Keratinocyte (primary cell): Measurements from ENCODE around the gene PCIF1. TPM values are rescaled to one million over a fixed set of nuclear protein-coding genes. Genes with fewer than 3 reads are reported as not detected.

Experiments
- DNase-seq: peaks from one replicate; pipeline ENCODE4 v3.0.0-alpha.2; 2011; ENCODE audit warnings: low read depth, missing footprints, low spot score
- FAIRE-seq: peaks from 2 replicates; lab custom pipeline; 2011; peaks lifted over from hg19 to GRCh38; lab: Jason Lieb, UNC
- H2AFZ ChIP-seq: 2 replicates; pipeline ENCODE4 v1.6.0; 2012; ENCODE audit warnings: low read length, control low read depth, inconsistent platforms; ENCODE audit not compliant: control insufficient read depth
- H3K27ac ChIP-seq: 2 replicates; pipeline ENCODE4 v1.5.1; 2011; ENCODE audit warnings: low read length; ENCODE audit not compliant: control insufficient read depth, insufficient read depth
- H3K27me3 ChIP-seq: 3 replicates; pipeline ENCODE4 v1.6.0; 2011; ENCODE audit warnings: low read length; ENCODE audit not compliant: control insufficient read depth, insufficient read depth; ENCODE audit errors: extremely low read depth
- H3K36me3 ChIP-seq, 2 experiments: 2 replicates in 1 of 2; 3 replicates in 1 of 2; pipeline ENCODE4 v1.5.1; 2011; ENCODE audit warnings: low read length in 2 of 2, mild to moderate bottlenecking in 1 of 2; ENCODE audit not compliant: control insufficient read depth in 2 of 2, insufficient read depth in 2 of 2; ENCODE audit errors: extremely low read depth in 1 of 2
- H3K4me1 ChIP-seq: 3 replicates; pipeline ENCODE4 v1.5.1; 2011; ENCODE audit warnings: low read length; ENCODE audit not compliant: control insufficient read depth, insufficient read depth; ENCODE audit errors: extremely low read depth
- H3K4me2 ChIP-seq: 3 replicates; pipeline ENCODE4 v1.6.0; 2011; ENCODE audit warnings: low read depth, low read length; ENCODE audit not compliant: control insufficient read depth, insufficient read depth; ENCODE audit errors: extremely low read depth
- H3K4me3 ChIP-seq, 3 experiments: fragments of 200-600 bp in 1 of 3; sonication (generic) in 1 of 3; 2 replicates in 2 of 3; 3 replicates in 1 of 3; pipeline ENCODE4 v1.5.1; 2011 to 2016; ENCODE audit warnings: low read length in 3 of 3, mild to moderate bottlenecking in 3 of 3, control low read depth in 2 of 3, inconsistent platforms in 1 of 3, low read depth in 1 of 3, mixed read lengths in 1 of 3, mixed run types in 1 of 3, moderate library complexity in 1 of 3; ENCODE audit not compliant: control insufficient read depth in 2 of 3, insufficient read depth in 2 of 3; ENCODE audit errors: extremely low read depth in 1 of 3
- H3K79me2 ChIP-seq: 2 replicates; pipeline ENCODE4 v1.6.0; 2012; ENCODE audit warnings: low read length; ENCODE audit not compliant: control insufficient read depth, insufficient read depth
- H3K9ac ChIP-seq: 3 replicates; pipeline ENCODE4 v1.6.0; 2011; ENCODE audit warnings: low read length; ENCODE audit not compliant: control insufficient read depth, insufficient read depth; ENCODE audit errors: extremely low read depth
- H3K9me1 ChIP-seq: 3 replicates; pipeline ENCODE4 v1.6.0; 2011; ENCODE audit warnings: low read length; ENCODE audit not compliant: control insufficient read depth, insufficient read depth; ENCODE audit errors: extremely low read depth
- H3K9me3 ChIP-seq: 2 replicates; pipeline ENCODE4 v1.5.1; 2012; ENCODE audit warnings: low read depth, low read length; ENCODE audit not compliant: control insufficient read depth
- H4K20me1 ChIP-seq: 3 replicates; pipeline ENCODE4 v1.6.0; 2011; ENCODE audit warnings: low read length; ENCODE audit not compliant: control insufficient read depth, insufficient read depth; ENCODE audit errors: extremely low read depth
- CTCF ChIP-seq, 3 experiments: IDR thresholded peaks in 1 of 3; conservative IDR thresholded peaks in 1 of 3; optimal IDR thresholded peaks in 1 of 3; 2 replicates in 2 of 3; 3 replicates in 1 of 3; pipeline versions ENCODE3 to v1.5.1; 2011; ENCODE audit warnings: low read length in 3 of 3, mild to moderate bottlenecking in 3 of 3, moderate library complexity in 2 of 3, control low read depth in 1 of 3, inconsistent platforms in 1 of 3; ENCODE audit not compliant: insufficient read depth in 2 of 3; ENCODE audit errors: extremely low read depth in 1 of 3
- EZH2 ChIP-seq: IDR thresholded peaks from one replicate; pipeline ENCODE4 v1.6.1; 2012; ENCODE audit warnings: inconsistent platforms, mild to moderate bottlenecking, low read length, moderate library complexity
- dilution Hi-C: fragments of 300-500 bp; cut with MboI; formaldehyde crosslinking; loops from one replicate; pipeline ENCODE4 v1.7.0; 2020; ENCODE audit warnings: low sequenced_read_pairs; ENCODE audit not compliant: extremely low pct_ligation_motif_present
- polyA plus RNA-seq, 5 experiments: library from polyadenylated mRNA; depleted of rRNA in 3 of 5; stranded (reverse) in 3 of 5; stranded (forward) in 1 of 5; unstranded in 1 of 5; fragments of >200 nt; gene quantifications; 1 replicate in 1 of 5; 2 replicates in 3 of 5; 3 replicates in 1 of 5; pipeline versions ENCODE4 v1.2.1 to v1.2.3, GENCODE V29; 2011 to 2012; ENCODE audit warnings: missing spikeins in 2 of 5, low read depth in 1 of 5, low replicate concordance in 1 of 5

The PCIF1 gene
- polyA plus RNA-seq, 1 donor (not counting 4 experiments of a cell fraction or from before 2014, with no cell fraction given), result 7.0 TPM

- no peak overlapping the region for H3K27ac ChIP-seq
- H3K4me3 ChIP-seq, result no peak overlapping the region
- H3K4me2 ChIP-seq, result no peak overlapping the region
- FAIRE-seq (no peak), DNase-seq (no peak)
- peaks cover 62 to 65% of the 10 kb centered on the region in 2 experiments for H3K36me3 ChIP-seq
- no peaks in the 10 kb centered on the region for H3K79me2 ChIP-seq
- H4K20me1 ChIP-seq, result no peaks in the 10 kb centered on the region
- no peak overlapping the region for H3K9ac ChIP-seq
- no peaks in the 10 kb centered on the region for H3K9me1 ChIP-seq
- no peak overlapping the region for H2AFZ ChIP-seq
- dilution Hi-C loops, result no loop called here
- H3K9me3 ChIP-seq, result no peaks in the 10 kb centered on the region
- TF ChIP-seq EZH2 (no peak), CTCF (optimal IDR thresholded peaks at IDR 0.05 in 1 of 3, IDR thresholded peaks at IDR 0.05 in 1 of 3, conservative IDR thresholded peaks at IDR 0.05 in 1 of 3; ENCODE audit: extremely low read depth in 1 of 3, insufficient read depth in 2 of 3, low read length in 3 of 3) (no peak)
- H3K27me3 ChIP-seq, result no peaks in the 10 kb centered on the region
- no peaks in the 10 kb centered on the region for H3K4me1 ChIP-seq
Measured at GRCh38 chr20:45962031-45962755, 27.7 kb downstream of the PCIF1 start.

GRCh38 chr20:45963059-45964005, 28.8 kb downstream of the PCIF1 start:
- H3K27ac ChIP-seq, result no peak overlapping the region
- DNase-seq (no peak), FAIRE-seq (no peak)
- no peaks in the 10 kb centered on the region for H4K20me1 ChIP-seq
- H3K9me3 ChIP-seq, result no peaks in the 10 kb centered on the region
- no peak overlapping the region for H3K4me2 ChIP-seq
- H3K4me1 ChIP-seq, result no peaks in the 10 kb centered on the region
- H3K9ac ChIP-seq, result no peak overlapping the region
- H3K79me2 ChIP-seq, result peaks cover 6% of the 10 kb centered on the region
- peaks cover 66 to 68% of the 10 kb centered on the region in 2 experiments for H3K36me3 ChIP-seq
- no peak overlapping the region for H3K4me3 ChIP-seq
- dilution Hi-C loops, result no loop called here
- H3K27me3 ChIP-seq, result no peaks in the 10 kb centered on the region
- H3K9me1 ChIP-seq, result no peaks in the 10 kb centered on the region
- TF ChIP-seq EZH2 (no peak), CTCF (optimal IDR thresholded peaks at IDR 0.05 in 1 of 3, IDR thresholded peaks at IDR 0.05 in 1 of 3, conservative IDR thresholded peaks at IDR 0.05 in 1 of 3; ENCODE audit: extremely low read depth in 1 of 3, insufficient read depth in 2 of 3, low read length in 3 of 3) (peak; percentile 19 to 46 (median 31))
- H2AFZ ChIP-seq, result no peak overlapping the region
